H9 (cell line): ENCODE results near the gene THSD4. TPM values are rescaled to one million over a fixed set of nuclear protein-coding genes. Genes with fewer than 3 reads are reported as not detected.

ENCODE experiments used
- DNase-seq: peaks from one replicate; pipeline ENCODE4 v3.0.0-alpha.2; 2017
- H2AFZ ChIP-seq: one replicate; pipeline ENCODE4 v1.6.1; 2013; ENCODE audit warnings: mild to moderate bottlenecking, low read length, control low read depth, moderate library complexity
- H2AK5ac ChIP-seq: 2 replicates; pipeline ENCODE4 v1.6.1; 2013; ENCODE audit warnings: low read length, control low read depth, mixed read lengths; ENCODE audit not compliant: insufficient read length
- H2BK120ac ChIP-seq: one replicate; pipeline ENCODE4 v1.6.1; 2013; ENCODE audit warnings: low read depth, mild to moderate bottlenecking, low read length, control low read depth, inconsistent platforms; ENCODE audit not compliant: poor library complexity, severe bottlenecking
- H2BK12ac ChIP-seq: 2 replicates; pipeline ENCODE4 v1.6.1; 2013; ENCODE audit warnings: low read length, control low read depth, mixed read lengths, low read depth; ENCODE audit not compliant: insufficient read length
- H2BK15ac ChIP-seq: 2 replicates; pipeline ENCODE4 v1.6.1; 2013; ENCODE audit warnings: low read depth, low read length, control low read depth
- H2BK20ac ChIP-seq: one replicate; pipeline ENCODE4 v1.6.1; 2013; ENCODE audit warnings: low read depth, mild to moderate bottlenecking, low read length, control low read depth, inconsistent platforms; ENCODE audit not compliant: poor library complexity, severe bottlenecking
- H2BK5ac ChIP-seq: 2 replicates; pipeline ENCODE4 v1.6.1; 2013; ENCODE audit warnings: low read length, control low read depth, mixed read lengths; ENCODE audit not compliant: insufficient read length
- H3K14ac ChIP-seq: 2 replicates; pipeline ENCODE4 v1.6.1; 2013; ENCODE audit warnings: low read length, control low read depth; ENCODE audit not compliant: insufficient read depth
- H3K18ac ChIP-seq: 2 replicates; pipeline ENCODE4 v1.6.1; 2013; ENCODE audit warnings: low read depth, mild to moderate bottlenecking, mixed read lengths, low read length, control low read depth; ENCODE audit not compliant: insufficient read length
- H3K23ac ChIP-seq: 2 replicates; pipeline ENCODE4 v1.6.1; 2013; ENCODE audit warnings: low read length, control low read depth, mixed read lengths, low read depth; ENCODE audit not compliant: insufficient read length
- H3K23me2 ChIP-seq: 2 replicates; pipeline ENCODE4 v1.6.1; 2013; ENCODE audit warnings: low read depth, mild to moderate bottlenecking, mixed read lengths, low read length, control low read depth; ENCODE audit not compliant: insufficient read length, poor library complexity, severe bottlenecking
- H3K27ac ChIP-seq: 2 replicates; pipeline ENCODE4 v1.5.1; 2013; ENCODE audit warnings: low read length, control low read depth, mixed read lengths, low read depth; ENCODE audit not compliant: insufficient read length
- H3K27me3 ChIP-seq: 2 replicates; pipeline ENCODE4 v1.6.1; 2013; ENCODE audit warnings: low read length, control low read depth, inconsistent platforms; ENCODE audit not compliant: insufficient read depth
- H3K4ac ChIP-seq: 2 replicates; pipeline ENCODE4 v1.6.1; 2013; ENCODE audit warnings: low read depth, mild to moderate bottlenecking, control low read depth, inconsistent platforms, low read length, moderate library complexity
- H3K4me1 ChIP-seq: 2 replicates; pipeline ENCODE4 v1.6.1; 2013; ENCODE audit warnings: low read length, control low read depth, inconsistent platforms; ENCODE audit not compliant: insufficient read depth
- H3K4me2 ChIP-seq: 2 replicates; pipeline ENCODE4 v1.6.1; 2013; ENCODE audit warnings: low read length, control low read depth, mixed read lengths; ENCODE audit not compliant: insufficient read length, insufficient read depth
- H3K56ac ChIP-seq: 2 replicates; pipeline ENCODE4 v1.6.1; 2013; ENCODE audit warnings: low read depth, mild to moderate bottlenecking, mixed read lengths, low read length, control low read depth; ENCODE audit not compliant: insufficient read length
- H3K79me1 ChIP-seq: 2 replicates; pipeline ENCODE4 v1.6.1; 2013; ENCODE audit warnings: low read depth, mild to moderate bottlenecking, moderate library complexity, low read length, control low read depth, inconsistent platforms; ENCODE audit not compliant: insufficient read depth, poor library complexity, severe bottlenecking
- H3K79me2 ChIP-seq: 2 replicates; pipeline ENCODE4 v1.6.1; 2013; ENCODE audit warnings: low read length, control low read depth, inconsistent platforms; ENCODE audit not compliant: insufficient read depth
- H3K9ac ChIP-seq: 2 replicates; pipeline ENCODE4 v1.6.1; 2013; ENCODE audit warnings: low read length, control low read depth, mixed read lengths; ENCODE audit not compliant: insufficient read length; ENCODE audit errors: extremely low read depth
- H3K9me3 ChIP-seq: one replicate; pipeline ENCODE4 v1.6.1; 2013; ENCODE audit warnings: low read depth, low read length, inconsistent platforms; ENCODE audit not compliant: control insufficient read depth
- H3T11ph ChIP-seq: one replicate; pipeline ENCODE4 v1.6.1; 2013; ENCODE audit warnings: mild to moderate bottlenecking, low read length, control low read depth, inconsistent platforms
- H4K20me1 ChIP-seq: one replicate; pipeline ENCODE4 v1.6.1; 2013; ENCODE audit not compliant: control insufficient read depth, insufficient read length, insufficient read depth
- H4K5ac ChIP-seq: 2 replicates; pipeline ENCODE4 v1.6.1; 2013; ENCODE audit warnings: low read depth, mild to moderate bottlenecking, mixed read lengths, low read length, control low read depth; ENCODE audit not compliant: insufficient read length
- H4K8ac ChIP-seq: replicated peaks from 2 replicates; pipeline ENCODE4 v1.6.1; 2013; ENCODE audit warnings: low read length, control low read depth, mixed read lengths, low read depth; ENCODE audit not compliant: insufficient read length
- H4K91ac ChIP-seq: 2 replicates; pipeline ENCODE4 v1.6.1; 2013; ENCODE audit warnings: low read depth, mild to moderate bottlenecking, moderate library complexity, mixed read lengths, low read length, control low read depth; ENCODE audit not compliant: insufficient read length
- H3K27ac Mint-ChIP-seq, 3 experiments: 2 replicates in 2 of 3; 3 replicates in 1 of 3; pipeline ENCODE4 v1.8.0; 2020 to 2021; ENCODE audit warnings: mixed read lengths in 3 of 3, mild to moderate bottlenecking in 1 of 3, moderate library complexity in 1 of 3
- H3K27me3 Mint-ChIP-seq: 2 replicates; pipeline ENCODE4 v1.8.0; 2021; ENCODE audit warnings: low read depth, mild to moderate bottlenecking, moderate library complexity, mixed read lengths
- H3K36me3 Mint-ChIP-seq, 3 experiments: 2 replicates in 2 of 3; 3 replicates in 1 of 3; pipeline ENCODE4 v1.8.0; 2020 to 2021; ENCODE audit warnings: low read depth in 3 of 3, mixed read lengths in 3 of 3; ENCODE audit not compliant: insufficient read depth in 1 of 3
- H3K4me1 Mint-ChIP-seq, 2 experiments: 2 replicates each; pipeline ENCODE4 v1.8.0; 2020; ENCODE audit warnings: mixed read lengths in 2 of 2
- H3K4me3 Mint-ChIP-seq, 2 experiments: 2 replicates in 1 of 2; 3 replicates in 1 of 2; pipeline ENCODE4 v1.8.0; 2020 to 2021; ENCODE audit warnings: mild to moderate bottlenecking in 2 of 2, mixed read lengths in 2 of 2, moderate library complexity in 1 of 2
- H3K9me3 Mint-ChIP-seq, 2 experiments: 2 replicates in 1 of 2; 3 replicates in 1 of 2; pipeline ENCODE4 v1.8.0; 2020; ENCODE audit warnings: mild to moderate bottlenecking in 2 of 2, mixed read lengths in 2 of 2, moderate library complexity in 1 of 2
- CTCF ChIP-seq: fragments of 200-600 bp; sonication (generic); conservative IDR thresholded peaks from 3 replicates; pipeline ENCODE4 v1.8.0; 2021; ENCODE audit warnings: antibody characterized with exemption, mild to moderate bottlenecking
- WGBS: extraction: QIAGEN DNeasy Blood & Tissue Kit; methylation state at CpG from one replicate; pipeline ENCODE4 v1.1.7; 2013; ENCODE audit warnings: missing lambda C conversion rate, low lambda C conversion rate, mixed read lengths; ENCODE audit not compliant: insufficient read length; ENCODE audit errors: extremely low coverage; 5-methylcytosine and 5-hydroxymethylcytosine counted together
- total RNA-seq: library from RNA; stranded (reverse); gene quantifications from 2 replicates; pipeline ENCODE4 v1.2.1, GENCODE V29; 2021

Gene THSD4
- total RNA-seq, 1 experiment from 2014 or later: 5.5 TPM

GRCh38 chr15:71379893-71380292 is 264.6 kb downstream of the THSD4 start:
- Mint-ChIP-seq H3K4me3 (no peak overlapping the region), H3K4me1 (peaks cover 33 to 42% of the 10 kb centered on the region in 2 experiments), H3K27me3 (no peaks in the 10 kb centered on the region), H3K27ac (no peak overlapping the region), H3K36me3 (peaks cover 0 to 9% (median 4%) of the 10 kb centered on the region in 3 experiments; a peak in 4 of 7 replicates), H3K9me3 (peaks cover 0 to 5% of the 10 kb centered on the region in 2 experiments; a peak in 2 of 5 replicates)
- Histone ChIP-seq H2BK20ac (no peak overlapping the region), H4K20me1 (no peaks in the 10 kb centered on the region), H3K23ac (no peak overlapping the region), H3K4me2 (no peak overlapping the region), H2AFZ (no peak overlapping the region), H3K27me3 (no peaks in the 10 kb centered on the region), H4K91ac (no peak overlapping the region), H3K23me2 (no peaks in the 10 kb centered on the region), H3K4me1 (peaks cover 3% of the 10 kb centered on the region; the same call in 1 of the 2 replicates), H3K14ac (no peak overlapping the region), H3K9me3 (no peaks in the 10 kb centered on the region), H2AK5ac (no peak overlapping the region), H3T11ph (no peak overlapping the region), H3K4ac (no peak overlapping the region), H2BK15ac (no peak overlapping the region), H2BK120ac (no peak overlapping the region), H3K18ac (no peak overlapping the region), H3K79me2 (no peaks in the 10 kb centered on the region), H3K9ac (no peak overlapping the region), H4K8ac (no peak overlapping the region), H3K79me1 (no peaks in the 10 kb centered on the region), H4K5ac (no peak overlapping the region), H2BK5ac (no peak overlapping the region), H3K27ac (no peak overlapping the region), H2BK12ac (no peak overlapping the region), H3K56ac (no peak overlapping the region)
- TF ChIP-seq CTCF: no peak
- no peak for DNase-seq
- no CpG with 5 or more reads among the region's 2 CpGs for WGBS
